Stimulated activated naive CD4-positive, alpha-beta T cell (primary cell): Measurements from ENCODE around the gene NAT9.

Experiments
- DNase-seq, 6 experiments: peaks; one replicate each; lab custom pipeline; 2025; lab: John Stamatoyannopoulos, UW

NAT9 gene

GRCh38 chr17:74779948-74780400 lies 3.8 kb upstream of the NAT9 start:
- DNase-seq, result peak; percentile 18 to 84 (median 54)

- no peak for DNase-seq
Measured at GRCh38 chr17:74779501-74779900, 3.4 kb upstream of the NAT9 start.

GRCh38 chr17:74778960-74779359 lies 2.8 kb upstream of the NAT9 start:
- DNase-seq, result no peak

GRCh38 chr17:74777901-74778515 lies 1.9 kb upstream of the NAT9 start:
- no peak for DNase-seq

GRCh38 chr17:74776990-74777389 lies 845 bp upstream of the NAT9 start:
- no peak for DNase-seq

GRCh38 chr17:74775409-74776043 lies 619 bp downstream of the NAT9 start:
- DNase-seq, result no peak

GRCh38 chr17:74773871-74774286 lies 2.3 kb downstream of the NAT9 start:
- DNase-seq, result no peak

- DNase-seq, result no peak
Measured at GRCh38 chr17:74773414-74773813, 2.7 kb downstream of the NAT9 start.

- DNase-seq, result no peak
Measured at GRCh38 chr17:74772053-74772452, 4.1 kb downstream of the NAT9 start.

GRCh38 chr17:74771319-74771914 lies 4.7 kb downstream of the NAT9 start:
- no peak for DNase-seq

- DNase-seq, result peak; percentile 56 to 82 (median 69)
Measured at GRCh38 chr17:74770498-74771318, 5.4 kb downstream of the NAT9 start.

- DNase-seq, result no peak
Measured at GRCh38 chr17:74769856-74770497, 6.2 kb downstream of the NAT9 start.

- no peak for DNase-seq
Measured at GRCh38 chr17:74769266-74769855, 6.8 kb downstream of the NAT9 start.

- no peak for DNase-seq
Measured at GRCh38 chr17:74768763-74769114, 7.4 kb downstream of the NAT9 start.

- DNase-seq, result no peak
Measured at GRCh38 chr17:74768069-74768762, 7.9 kb downstream of the NAT9 start.

GRCh38 chr17:74767111-74767516 lies 9.0 kb downstream of the NAT9 start:
- DNase-seq, result no peak

- no peak for DNase-seq
Measured at GRCh38 chr17:74766413-74766812, 9.7 kb downstream of the NAT9 start.

GRCh38 chr17:74764751-74765286 lies 11.3 kb downstream of the NAT9 start:
- DNase-seq, result no peak

- no peak for DNase-seq
Measured at GRCh38 chr17:74763565-74764387, 12.4 kb downstream of the NAT9 start.

- no peak for DNase-seq
Measured at GRCh38 chr17:74761931-74762330, 14.2 kb downstream of the NAT9 start.
